Ecto neural progenitor cell (in vitro differentiated cells): ENCODE results near the gene HMCES.

Experiments
- DNase-seq: peaks from one replicate; pipeline ENCODE4 v3.0.0-alpha.2; 2018; ENCODE audit warnings: low spot score

Gene HMCES

GRCh38 chr3:129304962-129305222 lies 26.2 kb downstream of the HMCES start:
- DNase-seq, result peak; percentile 44

- DNase-seq, result peak; percentile 95
These were observed 27.0 kb downstream of the HMCES start for GRCh38 chr3:129305592-129306091.

- no peak for DNase-seq
These were observed 30.0 kb downstream of the HMCES start for GRCh38 chr3:129308636-129309035.

GRCh38 chr3:129310111-129311011 lies 31.7 kb downstream of the HMCES start:
- no peak for DNase-seq

- DNase-seq, result no peak
These were observed 32.6 kb downstream of the HMCES start for GRCh38 chr3:129311054-129311902.

- DNase-seq, result no peak
These were observed 33.5 kb downstream of the HMCES start for GRCh38 chr3:129312021-129312639.

GRCh38 chr3:129312671-129313414 lies 34.2 kb downstream of the HMCES start:
- DNase-seq, result no peak

GRCh38 chr3:129313415-129313664 lies 34.7 kb downstream of the HMCES start:
- no peak for DNase-seq

GRCh38 chr3:129313665-129314385 lies 35.2 kb downstream of the HMCES start:
- DNase-seq, result no peak

GRCh38 chr3:129314386-129315222 lies 35.9 kb downstream of the HMCES start:
- peak; percentile 93 for DNase-seq

GRCh38 chr3:129315223-129315997 lies 36.7 kb downstream of the HMCES start:
- no peak for DNase-seq

GRCh38 chr3:129315998-129316247 lies 37.3 kb downstream of the HMCES start:
- DNase-seq, result no peak

- DNase-seq, result peak; percentile 94
These were observed 37.8 kb downstream of the HMCES start for GRCh38 chr3:129316248-129317013.

- DNase-seq, result peak; percentile 50
These were observed 38.5 kb downstream of the HMCES start for GRCh38 chr3:129317014-129317771.

- DNase-seq, result no peak
These were observed 39.2 kb downstream of the HMCES start for GRCh38 chr3:129317848-129318247.

GRCh38 chr3:129318921-129319320 lies 40.3 kb downstream of the HMCES start:
- no peak for DNase-seq

- DNase-seq, result no peak
These were observed 41.6 kb downstream of the HMCES start for GRCh38 chr3:129320261-129320660.

- DNase-seq, result no peak
These were observed 42.3 kb downstream of the HMCES start for GRCh38 chr3:129320825-129321487.
